Caki2 (cell line): Measurements from ENCODE around the gene PRM3. TPM values are rescaled to one million over a fixed set of nuclear protein-coding genes. Genes with fewer than 3 reads are reported as not detected.
"Not testable (repeated sequence)": the region's sequence is repeated elsewhere in the genome, so short reads cannot be mapped to it uniquely, and the experiment has no call there.

ENCODE experiments used
- DNase-seq: peaks from one replicate; pipeline ENCODE4 v3.0.0-alpha.2; 2015; ENCODE audit warnings: low read depth
- in situ Hi-C: cut with HindIII; loops from 2 replicates; pipeline ENCODE4 v1.10.0; 2016; ENCODE audit warnings: low sequenced_read_pairs, low pct_unique_long_range_greater_than_20kb, mixed read lengths
- total RNA-seq: library from RNA; depleted of rRNA; stranded (reverse); fragments of >200 nt; shearing (Covaris generic); gene quantifications from 2 replicates; pipeline ENCODE4 v1.2.3, GENCODE V29; 2014; ENCODE audit warnings: low replicate concordance

PRM3 gene
- total RNA-seq, 1 experiment from 2014 or later: not detected

- in situ Hi-C loops: no loop called here
Observed at GRCh38 chr16:11307639-11308492, 34.4 kb upstream of the PRM3 start.

DNA sequence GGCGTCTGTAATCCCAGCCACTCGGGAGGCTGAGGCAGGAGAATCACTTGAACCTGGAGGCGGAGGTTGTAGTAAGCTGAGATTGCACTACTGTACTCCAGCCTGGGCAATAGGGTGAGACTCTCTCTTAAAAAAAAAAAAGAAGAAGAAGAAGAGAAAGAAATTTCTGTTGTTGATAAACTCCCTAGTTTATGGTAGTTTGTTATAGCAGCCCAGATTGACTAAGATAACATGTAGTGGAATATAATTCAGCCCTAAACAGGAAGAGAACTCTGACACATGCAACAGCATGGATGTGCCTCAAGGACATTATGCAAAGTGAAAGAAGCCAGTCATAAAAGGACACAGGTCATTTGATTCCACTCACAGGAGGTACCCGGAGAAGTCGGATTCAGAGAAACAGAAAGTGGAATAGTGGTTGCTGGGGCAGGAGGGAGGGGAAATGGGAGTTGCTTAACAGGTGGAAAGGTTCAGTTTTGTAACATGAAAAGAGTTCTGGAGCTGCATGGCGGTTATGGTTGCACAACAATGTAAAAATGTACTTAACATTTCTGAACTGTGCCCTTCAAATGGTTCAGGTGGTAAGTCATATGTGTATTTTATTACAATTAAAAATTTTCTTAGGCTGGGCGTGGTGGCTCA lies 33.7 kb upstream of the PRM3 start:
- in situ Hi-C loops: no loop called here
- DNase-seq: no peak

More at GRCh38 chr16:11307639-11308492, 34.4 kb upstream of the PRM3 start:
- no peak for DNase-seq

DNA sequence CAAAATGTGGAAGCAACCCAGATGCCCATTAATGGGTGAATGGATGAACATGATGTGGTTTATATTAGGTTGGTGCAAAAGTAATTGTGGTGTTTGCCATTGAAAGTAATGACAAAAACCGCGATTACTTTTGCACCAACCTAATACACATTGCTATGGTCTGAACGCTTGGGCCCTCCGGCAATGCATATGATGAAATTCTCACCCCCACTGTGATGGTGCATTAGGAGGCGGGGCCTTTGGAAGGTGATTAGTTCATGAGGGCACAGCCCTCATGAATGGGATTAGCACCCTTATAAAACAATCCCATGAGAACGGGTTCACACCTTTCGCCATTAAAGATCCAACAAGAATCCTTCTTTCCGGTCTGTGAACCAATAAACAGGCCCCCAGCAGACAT lies 33.0 kb upstream of the PRM3 start:
- no peak for DNase-seq
- in situ Hi-C loops: no loop called here

DNA sequence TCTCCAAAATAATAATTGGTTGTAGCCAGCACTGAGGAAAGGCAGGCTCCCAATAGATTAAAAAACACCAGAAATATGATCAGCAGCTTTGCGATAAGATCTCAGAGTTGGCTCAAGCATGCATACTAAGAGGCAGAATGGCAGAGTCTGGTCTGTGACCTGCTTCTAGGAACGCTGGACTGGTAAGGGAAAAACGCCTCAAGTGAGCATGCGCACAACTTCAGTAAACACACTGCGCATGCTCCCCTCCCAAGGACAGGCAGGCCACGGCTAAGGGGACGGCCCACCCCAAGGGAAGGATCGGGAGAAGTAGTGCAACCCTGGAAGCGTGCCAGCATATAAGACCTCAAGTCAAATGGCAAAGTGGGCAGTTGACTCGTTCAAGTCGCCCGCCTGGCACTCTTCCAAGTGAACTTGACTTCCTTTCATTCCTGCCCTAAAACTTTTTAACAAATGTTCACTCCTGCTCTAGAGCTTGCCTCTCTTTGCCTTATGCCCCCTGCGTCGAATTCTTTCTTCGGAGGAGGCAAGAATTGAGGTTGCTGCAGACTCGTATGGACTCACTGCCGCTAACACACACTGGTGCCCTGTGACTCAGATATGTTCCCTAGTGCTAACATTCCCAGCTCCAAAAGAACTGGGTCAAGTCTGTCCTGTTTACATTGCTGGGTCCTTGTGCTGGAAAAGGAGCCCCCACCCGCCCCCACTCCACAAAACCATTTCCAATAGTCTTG lies 30.1 kb upstream of the PRM3 start:
- in situ Hi-C loops: no loop called here
- DNase-seq: no peak

- DNase-seq: no peak
- in situ Hi-C loops: no loop called here
Observed at GRCh38 chr16:11302977-11303376, 29.5 kb upstream of the PRM3 start.

GRCh38 chr16:11301645-11302501 lies 28.4 kb upstream of the PRM3 start:
- in situ Hi-C loops: no loop called here
- no peak for DNase-seq

DNA sequence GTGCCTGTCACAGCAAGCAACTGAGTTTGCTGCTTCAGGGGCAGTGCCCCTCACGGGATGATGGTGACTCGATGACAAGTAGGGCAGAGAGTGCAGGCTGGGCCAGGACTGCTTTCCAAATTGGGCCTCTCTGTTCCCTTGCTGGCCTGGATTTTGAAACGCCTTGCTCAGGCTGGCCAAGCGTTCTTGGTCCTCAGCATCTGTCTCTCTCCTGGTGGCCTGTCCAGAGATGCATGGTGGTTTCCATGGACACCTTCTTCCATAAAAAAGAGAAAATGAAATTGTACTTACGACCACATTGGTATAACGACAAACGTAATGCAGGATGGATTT lies 27.1 kb upstream of the PRM3 start:
- no peak for DNase-seq
- in situ Hi-C loops: no loop called here

DNA sequence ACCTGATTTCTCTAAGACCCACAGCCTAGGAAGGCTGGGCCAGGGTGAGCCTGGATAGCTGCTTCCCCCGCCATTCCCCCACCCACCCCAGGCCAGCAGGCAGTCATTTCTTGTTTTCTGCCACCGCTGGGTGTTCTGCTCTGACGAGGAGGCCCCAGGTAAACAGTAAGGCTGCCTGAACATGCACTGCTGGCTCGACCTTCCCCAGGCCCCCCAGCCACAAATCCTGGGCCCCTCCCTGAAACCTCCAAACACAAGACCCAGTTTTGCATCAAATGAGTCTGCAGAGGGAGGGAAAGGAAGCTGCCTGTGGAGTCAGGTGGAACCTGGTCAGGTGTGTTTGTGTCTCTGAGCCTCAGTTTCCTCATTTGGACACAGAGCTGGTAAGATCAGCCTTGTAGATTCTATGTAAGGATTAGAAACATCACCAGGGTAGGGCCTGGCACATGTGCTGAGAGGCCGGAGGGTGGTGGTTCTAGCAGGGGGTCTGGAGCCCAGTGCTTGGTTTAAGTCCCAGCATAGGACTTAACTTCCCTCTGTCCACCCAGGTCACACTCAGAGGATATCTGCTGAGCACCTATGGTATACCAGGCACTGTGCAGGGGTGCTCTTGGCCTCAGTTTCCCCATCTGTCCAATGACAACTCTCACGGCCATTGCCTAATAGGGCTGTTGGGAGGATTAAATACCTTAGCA lies 26.6 kb upstream of the PRM3 start:
- in situ Hi-C loops: no loop called here
- DNase-seq: no peak

DNA sequence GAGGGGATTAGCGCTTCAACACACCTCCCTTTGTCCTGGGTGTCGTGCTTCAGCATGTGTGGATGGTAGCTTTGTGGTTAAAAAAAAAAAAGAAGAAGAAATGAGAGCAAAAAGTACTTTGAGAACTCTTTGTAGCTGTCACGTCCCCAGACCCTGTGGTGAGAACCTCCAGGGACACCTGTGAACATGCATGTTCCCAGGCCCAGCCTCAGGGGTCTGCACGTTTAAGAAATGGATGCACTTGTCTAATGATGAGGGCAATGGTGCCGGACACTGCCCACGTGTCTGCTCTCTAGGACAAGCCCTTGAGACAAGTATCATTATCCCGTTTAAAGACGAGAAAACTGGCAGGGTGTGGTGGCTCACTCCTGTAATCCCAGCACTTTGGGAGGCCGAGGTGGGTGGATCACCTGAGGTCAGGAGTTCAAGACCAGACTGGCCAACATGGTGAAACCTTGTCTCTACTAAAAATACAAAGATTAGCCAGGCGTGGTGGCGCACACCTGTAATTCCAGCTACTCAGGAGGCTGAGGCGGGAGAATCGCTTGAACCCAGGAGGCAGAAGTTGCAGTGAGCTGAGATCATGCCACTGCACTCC lies 25.6 kb upstream of the PRM3 start:
- in situ Hi-C loops, DNase-seq: not testable (repeated sequence)

GRCh38 chr16:11298143-11298900 lies 24.9 kb upstream of the PRM3 start:
- DNase-seq: no peak
- in situ Hi-C loops: no loop called here

GRCh38 chr16:11297492-11298142 lies 24.2 kb upstream of the PRM3 start:
- in situ Hi-C loops: no loop called here
- DNase-seq: peak; percentile 49

- in situ Hi-C loops: no loop called here
- no peak for DNase-seq
Observed at GRCh38 chr16:11296706-11297491, 23.5 kb upstream of the PRM3 start.

- no peak for DNase-seq
- in situ Hi-C loops: no loop called here
Observed at GRCh38 chr16:11296351-11296705, 22.9 kb upstream of the PRM3 start.

DNA sequence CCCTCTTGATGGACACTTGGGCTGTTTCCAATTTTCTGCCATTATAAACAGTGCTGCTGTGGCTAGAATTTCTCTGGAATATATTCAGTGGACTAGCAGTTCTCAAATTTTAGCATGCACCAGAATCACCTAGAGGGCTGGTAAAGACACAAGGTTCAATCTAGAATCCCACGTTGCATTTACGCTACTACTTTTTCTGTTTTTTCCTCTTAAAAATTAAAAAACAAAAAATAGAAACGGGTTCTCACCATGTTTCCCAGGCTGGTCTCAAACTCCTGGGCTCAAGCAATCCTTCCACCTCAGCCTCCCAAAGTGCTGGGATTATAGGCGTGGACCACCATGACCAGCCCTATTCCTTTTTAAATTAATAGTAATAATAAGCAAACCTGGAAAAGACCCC lies 22.2 kb upstream of the PRM3 start:
- in situ Hi-C loops: no loop called here
- no peak for DNase-seq

GRCh38 chr16:11292076-11292748 lies 18.8 kb upstream of the PRM3 start:
- in situ Hi-C loops: no loop called here
- DNase-seq: no peak
